ENCODE data around the gene TSSK2.
A peak's percentile ranks its signal among the peaks of the same experiment; 100 is the strongest.

The TSSK2 gene

DNA sequence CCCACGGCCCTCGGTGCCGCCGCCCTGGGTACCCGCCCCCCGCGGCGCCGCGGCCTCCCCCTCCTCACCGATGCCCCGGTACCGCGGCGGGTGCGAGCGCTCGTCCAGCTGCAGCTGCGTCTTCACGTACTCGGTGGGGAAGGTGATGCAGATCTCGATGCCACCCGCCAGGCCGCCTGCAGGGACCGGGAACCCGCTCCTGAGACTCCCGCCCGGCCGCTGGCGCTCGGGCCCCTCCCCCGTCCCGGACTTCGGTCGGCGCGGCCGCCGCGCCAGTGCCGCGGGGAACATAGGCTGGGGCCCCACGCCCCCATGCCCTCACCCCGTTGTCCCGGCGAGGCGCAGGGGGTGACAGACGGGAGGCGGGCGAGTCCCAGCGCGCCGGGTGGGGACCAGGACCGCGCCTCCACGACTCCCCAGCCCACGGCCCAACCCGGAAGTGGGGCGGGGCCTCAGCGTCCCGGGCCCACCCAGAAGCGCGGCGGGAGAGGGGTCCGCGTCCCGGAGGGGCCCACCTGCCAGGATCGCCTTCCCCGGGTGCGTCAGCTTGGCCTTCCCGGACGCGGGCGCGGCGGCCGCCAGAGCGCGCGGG is 47.1 kb downstream of the TSSK2 start:
- TF ChIP-seq, protein P1, sequence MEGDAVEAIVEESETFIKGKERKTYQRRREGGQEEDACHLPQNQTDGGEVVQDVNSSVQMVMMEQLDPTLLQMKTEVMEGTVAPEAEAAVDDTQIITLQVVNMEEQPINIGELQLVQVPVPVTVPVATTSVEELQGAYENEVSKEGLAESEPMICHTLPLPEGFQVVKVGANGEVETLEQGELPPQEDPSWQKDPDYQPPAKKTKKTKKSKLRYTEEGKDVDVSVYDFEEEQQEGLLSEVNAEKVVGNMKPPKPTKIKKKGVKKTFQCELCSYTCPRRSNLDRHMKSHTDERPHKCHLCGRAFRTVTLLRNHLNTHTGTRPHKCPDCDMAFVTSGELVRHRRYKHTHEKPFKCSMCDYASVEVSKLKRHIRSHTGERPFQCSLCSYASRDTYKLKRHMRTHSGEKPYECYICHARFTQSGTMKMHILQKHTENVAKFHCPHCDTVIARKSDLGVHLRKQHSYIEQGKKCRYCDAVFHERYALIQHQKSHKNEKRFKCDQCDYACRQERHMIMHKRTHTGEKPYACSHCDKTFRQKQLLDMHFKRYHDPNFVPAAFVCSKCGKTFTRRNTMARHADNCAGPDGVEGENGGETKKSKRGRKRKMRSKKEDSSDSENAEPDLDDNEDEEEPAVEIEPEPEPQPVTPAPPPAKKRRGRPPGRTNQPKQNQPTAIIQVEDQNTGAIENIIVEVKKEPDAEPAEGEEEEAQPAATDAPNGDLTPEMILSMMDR (IDR thresholded peaks at IDR 0.05; ENCODE audit: extremely low read depth, insufficient read depth, missing control alignments): no peak
- in situ Hi-C loops (cut with MboI; ENCODE audit: low pct_unique_long_range_greater_than_20kb, low sequenced_read_pairs, unreplicated experiment): no loop called here
- DNase-seq (ENCODE audit: low spot score): peak; percentile 74

GRCh38 chr22:19178657-19179496 is 47.8 kb downstream of the TSSK2 start, which contains the start of gene SLC25A1:
SLC25A1 (minus strand) TSS chr22:19178736; CDS start chr22:19178673, 63 bp downstream.
- TF ChIP-seq, protein P1 (IDR thresholded peaks at IDR 0.05; ENCODE audit: extremely low read depth, insufficient read depth, missing control alignments): no peak
- in situ Hi-C loops (cut with MboI; ENCODE audit: low pct_unique_long_range_greater_than_20kb, low sequenced_read_pairs, unreplicated experiment): no loop called here
- peak; percentile 98 for DNase-seq (ENCODE audit: low spot score)

DNA sequence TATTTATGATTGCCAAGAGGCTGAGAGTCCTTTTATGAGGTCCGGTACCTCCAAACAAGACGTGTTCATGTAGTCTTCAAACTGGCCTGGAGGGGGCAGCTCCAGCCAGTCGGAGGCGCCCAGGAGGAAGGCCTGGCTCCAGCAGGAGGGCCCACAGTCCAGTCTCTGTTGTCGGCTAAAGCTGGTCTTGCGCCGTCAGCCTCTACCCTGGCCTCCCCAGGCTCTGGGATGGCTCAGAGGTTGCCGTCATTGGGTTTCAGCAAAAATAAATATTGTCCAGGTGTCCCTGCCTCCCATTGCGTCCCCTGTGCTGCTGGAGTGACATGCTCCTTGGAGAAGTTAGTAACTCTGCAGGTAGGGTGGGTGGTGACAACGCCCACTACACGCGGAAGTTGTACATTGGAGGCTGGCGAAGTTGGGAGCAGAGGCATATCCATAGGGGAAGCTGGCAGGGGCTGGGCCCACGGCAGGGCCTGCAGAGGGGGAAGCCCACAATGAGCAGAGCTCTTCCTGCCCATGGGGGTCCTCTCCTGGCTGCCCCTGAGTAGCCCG is 48.5 kb downstream of the TSSK2 start:
- TF ChIP-seq, protein P1 (IDR thresholded peaks at IDR 0.05; ENCODE audit: extremely low read depth, insufficient read depth, missing control alignments): peak; percentile 79
- DNase-seq (ENCODE audit: low spot score): peak; percentile 84
- in situ Hi-C loops (cut with MboI; ENCODE audit: low pct_unique_long_range_greater_than_20kb, low sequenced_read_pairs, unreplicated experiment): no loop called here

- DNase-seq (ENCODE audit: low spot score): no peak
- TF ChIP-seq, protein P1 (IDR thresholded peaks at IDR 0.05; ENCODE audit: extremely low read depth, insufficient read depth, missing control alignments): no peak
- in situ Hi-C loops (cut with MboI; ENCODE audit: low pct_unique_long_range_greater_than_20kb, low sequenced_read_pairs, unreplicated experiment): no loop called here
These were observed 49.1 kb downstream of the TSSK2 start for GRCh38 chr22:19180234-19180633.

GRCh38 chr22:19180740-19181410 is 49.8 kb downstream of the TSSK2 start:
- in situ Hi-C loops (cut with MboI; ENCODE audit: low pct_unique_long_range_greater_than_20kb, low sequenced_read_pairs, unreplicated experiment): no loop called here
- no peak for DNase-seq (ENCODE audit: low spot score)
- TF ChIP-seq, protein P1 (IDR thresholded peaks at IDR 0.05; ENCODE audit: extremely low read depth, insufficient read depth, missing control alignments): no peak

DNA sequence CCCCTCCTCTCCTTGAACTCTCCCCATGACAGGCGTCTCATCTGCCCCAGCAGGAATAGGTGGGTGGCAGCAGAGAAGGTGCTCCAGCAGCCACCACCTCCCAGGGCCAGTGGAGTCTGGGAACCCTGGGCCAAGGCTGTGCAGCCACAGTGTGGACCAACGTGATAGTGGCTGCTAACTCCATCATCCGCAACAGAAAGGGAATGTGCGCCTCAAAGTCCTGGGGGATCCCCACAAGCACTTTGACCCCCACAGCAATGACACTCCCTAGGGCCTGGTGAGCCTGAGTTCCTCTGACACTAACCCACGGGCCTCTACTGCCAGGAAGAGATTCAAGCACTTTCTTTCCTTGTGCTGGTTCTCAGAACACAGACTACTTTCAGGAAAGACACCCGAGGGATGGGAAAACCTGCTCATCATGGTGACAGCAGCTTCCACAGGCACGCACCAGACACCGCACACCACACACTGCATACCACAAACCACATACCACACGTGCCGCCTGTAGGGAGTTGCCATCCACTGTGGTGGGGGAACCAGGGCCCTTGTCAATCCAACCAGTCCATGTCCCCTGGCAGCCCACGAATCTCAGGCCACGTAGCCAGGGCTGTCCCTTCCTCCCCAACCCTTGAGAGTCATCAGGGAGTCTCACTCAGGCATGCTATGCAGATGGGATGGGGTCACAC is 50.8 kb downstream of the TSSK2 start:
- TF ChIP-seq, protein P1 (IDR thresholded peaks at IDR 0.05; ENCODE audit: extremely low read depth, insufficient read depth, missing control alignments): no peak
- DNase-seq (ENCODE audit: low spot score): no peak
- in situ Hi-C loops (cut with MboI; ENCODE audit: low pct_unique_long_range_greater_than_20kb, low sequenced_read_pairs, unreplicated experiment): no loop called here
